ENCODE measurements around the gene PDE2A.

- TF ChIP-seq POLR2A (IDR thresholded peaks at IDR 0.05; ENCODE audit: low read depth, low read length) (no peak), POLR2AphosphoS5 (IDR thresholded peaks at IDR 0.05; ENCODE audit: low read depth, low read length) (no peak), TAF1 (IDR thresholded peaks at IDR 0.05; ENCODE audit: borderline replicate concordance, low read depth, low read length) (no peak)
Measured at GRCh38 chr11:72551571-72551970, 122.7 kb downstream of the PDE2A start.
